ENCODE measurements around the gene FKBP1A.
"Not testable (repeated sequence)": the region's sequence is repeated elsewhere in the genome, so short reads cannot be mapped to it uniquely, and the experiment has no call there.

FKBP1A gene

DNA sequence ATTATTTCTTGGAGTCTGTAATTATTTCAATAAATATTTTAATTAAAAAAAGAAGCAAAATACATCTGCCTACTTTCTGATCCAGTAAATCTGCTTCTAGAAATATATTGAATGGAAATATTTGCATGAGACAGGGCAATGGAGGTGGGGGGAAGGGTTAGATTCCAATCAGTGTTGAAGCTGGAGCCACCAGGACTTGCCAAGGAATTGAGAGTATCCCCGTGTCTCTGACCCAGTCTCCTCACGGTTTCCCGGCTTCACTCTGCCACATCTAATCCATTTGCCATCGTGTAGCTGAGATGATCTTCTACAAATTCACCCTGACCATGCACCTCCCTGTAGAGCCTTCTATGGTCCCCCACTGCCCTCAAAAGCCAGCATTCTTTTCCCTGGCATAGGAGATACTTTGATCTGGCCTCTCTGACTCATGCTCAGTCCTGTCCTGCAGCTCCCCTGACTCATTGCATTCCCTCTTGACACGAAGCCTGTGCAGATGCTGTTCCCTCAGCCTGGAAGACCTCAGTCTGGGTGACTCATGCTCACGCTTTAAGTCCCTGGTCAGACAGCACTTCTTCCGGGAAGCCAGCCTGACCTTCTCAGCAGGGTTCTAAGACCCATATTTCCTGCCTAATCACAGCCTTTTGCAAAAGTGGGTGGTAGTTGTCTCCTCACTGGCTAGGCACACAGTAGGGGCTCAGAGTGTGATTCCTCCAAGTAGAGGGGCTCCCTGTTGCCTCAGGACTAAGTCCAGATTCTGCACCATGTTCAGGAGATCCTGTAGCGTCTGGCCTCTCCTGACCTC is 23.0 kb upstream of the FKBP1A start:
- no peak for DNase-seq

DNA sequence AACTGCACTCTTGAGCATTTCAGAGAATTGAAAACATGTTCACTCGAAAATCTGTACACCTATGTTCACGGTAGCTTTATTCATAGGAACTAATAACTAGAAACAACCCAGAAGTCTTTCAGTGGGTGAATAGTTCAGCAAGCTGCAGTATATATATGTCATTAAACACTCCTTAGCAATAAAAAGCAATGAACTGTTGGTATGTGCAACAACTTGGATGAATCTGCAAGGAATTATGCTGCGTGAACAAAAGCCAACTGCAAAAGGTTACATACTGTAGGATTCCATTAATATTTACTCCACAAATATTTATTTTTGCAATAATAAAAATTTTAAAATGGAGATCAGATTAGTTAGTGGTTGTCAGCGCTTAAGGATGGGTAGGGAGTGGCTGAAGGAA is 22.1 kb upstream of the FKBP1A start:
- DNase-seq: no peak

DNA sequence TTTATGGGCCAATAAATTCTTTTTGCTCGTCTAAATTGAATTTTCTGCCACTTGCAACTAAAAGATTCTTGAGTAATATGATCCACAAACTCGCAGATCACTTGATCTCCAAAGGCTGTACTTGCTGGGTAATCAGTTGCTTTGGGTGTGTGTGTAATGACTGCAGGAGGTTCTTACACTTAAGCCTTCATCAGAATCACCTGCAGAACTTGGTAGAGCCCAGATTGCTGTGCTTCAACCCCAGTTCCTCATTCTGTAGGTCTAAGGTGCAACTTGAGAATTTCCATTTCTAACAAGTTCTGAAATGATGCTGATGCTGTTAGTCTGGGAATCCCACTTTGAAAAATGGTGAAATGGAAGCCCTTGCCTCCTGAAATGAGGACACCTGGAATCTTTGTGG is 12.9 kb upstream of the FKBP1A start:
- DNase-seq: no peak

GRCh38 chr20:1403624-1404023 is 10.8 kb upstream of the FKBP1A start:
- DNase-seq: no peak

DNA sequence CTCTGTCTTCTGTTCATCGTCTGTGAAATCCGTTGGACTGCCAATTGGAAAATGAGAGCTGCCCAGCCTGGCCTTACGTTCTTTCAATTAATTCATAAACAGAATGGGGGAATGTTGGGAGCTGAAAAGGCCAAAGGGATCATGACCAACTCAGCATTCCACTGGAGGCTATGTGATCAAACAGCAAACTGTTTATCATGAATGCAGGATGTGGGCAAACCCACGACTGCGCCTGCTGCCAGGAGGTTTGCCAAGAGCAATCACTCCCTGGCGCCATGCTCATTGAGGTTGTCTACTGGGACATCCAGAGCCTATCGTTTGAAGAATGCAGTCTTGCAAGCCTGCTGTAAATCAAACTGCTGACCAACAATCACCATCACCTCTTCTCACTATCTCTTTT is 9.3 kb upstream of the FKBP1A start:
- no peak for DNase-seq

DNA sequence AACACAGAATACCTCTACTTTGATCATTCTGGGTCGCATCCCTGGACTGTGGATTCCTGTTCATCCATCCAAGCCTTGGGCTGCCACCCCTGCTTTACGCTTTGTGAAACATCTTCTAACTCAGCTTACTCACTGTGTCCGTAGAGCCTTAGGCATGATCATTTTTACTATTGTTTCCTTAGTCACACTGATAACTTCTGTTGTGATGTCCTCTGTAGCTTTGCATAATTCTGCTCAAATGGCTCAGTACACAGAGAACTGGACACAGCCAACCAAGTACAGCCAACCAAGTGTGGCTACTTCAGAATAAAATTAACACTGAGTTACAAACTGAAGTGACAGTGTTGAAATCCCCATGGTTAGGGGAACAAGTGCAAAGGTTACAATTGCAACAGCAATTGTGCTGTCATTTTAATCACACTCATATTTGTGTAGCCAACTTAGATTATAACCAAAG is 8.6 kb upstream of the FKBP1A start:
- no peak for DNase-seq

DNA sequence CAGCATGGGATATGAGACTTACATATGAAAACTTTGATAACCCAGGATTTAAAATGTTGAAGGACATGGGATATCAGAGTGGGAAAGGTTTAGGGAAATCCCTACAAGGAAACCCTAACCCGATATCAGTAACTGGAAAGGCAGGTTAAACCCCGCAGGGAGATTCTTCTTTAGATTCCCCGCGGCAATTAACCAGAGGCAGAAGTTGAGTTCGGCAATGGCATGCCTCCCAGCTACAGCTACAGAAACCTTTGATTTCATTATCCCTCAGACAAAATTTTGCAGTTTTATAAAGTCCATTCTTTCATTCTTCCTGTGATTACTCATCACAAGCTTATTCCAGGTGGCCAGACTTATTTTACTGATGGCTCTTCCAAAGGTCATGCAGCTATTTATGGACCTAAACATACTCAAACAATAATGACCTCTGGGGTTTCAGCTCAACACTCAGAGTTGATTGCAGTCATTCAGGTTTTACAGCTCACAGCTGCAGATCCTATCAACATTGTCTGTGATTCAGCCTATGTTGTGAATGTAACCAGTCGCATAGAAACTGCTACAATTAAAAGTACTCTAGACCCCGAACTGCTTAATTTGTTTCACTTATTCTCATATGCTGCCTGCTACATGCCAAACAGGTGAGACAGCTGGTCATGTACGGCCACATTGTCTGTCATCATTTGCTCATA is 7.0 kb upstream of the FKBP1A start:
- DNase-seq: peak; percentile 97

DNA sequence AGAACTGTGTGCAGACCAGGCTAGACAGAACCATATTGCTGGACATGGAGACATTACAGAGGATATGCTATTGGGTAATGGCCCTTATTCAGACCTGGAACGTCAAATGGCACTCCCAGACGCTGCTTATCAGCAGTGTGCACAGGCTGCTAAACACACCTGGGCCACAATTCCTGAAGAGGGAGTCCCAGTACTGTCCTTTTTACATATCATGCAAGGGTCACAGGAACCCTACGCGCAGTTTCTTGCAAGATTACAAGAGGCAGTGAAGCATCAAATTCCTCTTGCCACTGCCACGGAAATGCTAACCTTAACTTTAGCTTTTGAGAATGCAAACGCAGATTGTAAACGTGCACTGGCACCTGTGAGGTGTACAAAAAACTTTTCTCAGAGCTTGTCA is 5.3 kb upstream of the FKBP1A start:
- not testable (repeated sequence) for DNase-seq

DNA sequence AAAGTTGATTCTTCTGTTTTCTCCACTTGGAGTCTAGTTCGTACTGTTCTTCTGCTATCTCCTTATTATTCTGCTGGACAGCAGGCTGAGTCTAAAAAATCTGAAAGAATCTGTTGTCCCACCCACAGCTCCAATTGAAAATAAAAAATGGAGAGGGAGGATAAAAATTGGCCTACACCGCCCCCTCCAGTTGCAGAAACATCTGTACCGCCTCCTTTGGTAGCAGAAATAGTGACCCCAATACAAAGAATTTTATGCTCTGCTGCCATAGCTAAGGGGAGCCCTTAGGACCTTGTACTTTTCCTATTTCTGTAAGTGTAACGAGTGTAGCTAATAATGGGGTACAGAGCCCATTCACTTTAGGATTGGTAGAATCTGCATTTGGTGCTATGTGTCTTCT is 4.9 kb upstream of the FKBP1A start:
- no peak for DNase-seq

DNA sequence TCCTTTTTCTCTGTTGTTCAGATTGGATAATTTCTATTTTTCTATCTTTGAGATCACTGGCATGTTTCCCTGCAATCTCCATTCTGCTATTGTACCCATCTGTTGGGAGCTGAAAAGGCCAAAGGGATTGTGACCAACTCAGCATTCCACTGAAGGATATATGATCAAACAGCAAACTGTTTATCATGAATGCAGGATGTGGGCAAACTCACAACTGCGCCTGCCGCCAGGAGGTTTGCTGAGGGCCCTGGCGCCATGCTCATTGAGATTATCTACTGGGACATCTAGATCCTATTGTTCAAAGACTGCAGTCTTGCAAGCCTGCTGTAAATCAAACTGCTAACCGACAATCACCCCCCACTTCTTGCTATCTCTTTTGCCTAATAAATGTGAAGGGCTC is 3.8 kb upstream of the FKBP1A start:
- DNase-seq: no peak

DNA sequence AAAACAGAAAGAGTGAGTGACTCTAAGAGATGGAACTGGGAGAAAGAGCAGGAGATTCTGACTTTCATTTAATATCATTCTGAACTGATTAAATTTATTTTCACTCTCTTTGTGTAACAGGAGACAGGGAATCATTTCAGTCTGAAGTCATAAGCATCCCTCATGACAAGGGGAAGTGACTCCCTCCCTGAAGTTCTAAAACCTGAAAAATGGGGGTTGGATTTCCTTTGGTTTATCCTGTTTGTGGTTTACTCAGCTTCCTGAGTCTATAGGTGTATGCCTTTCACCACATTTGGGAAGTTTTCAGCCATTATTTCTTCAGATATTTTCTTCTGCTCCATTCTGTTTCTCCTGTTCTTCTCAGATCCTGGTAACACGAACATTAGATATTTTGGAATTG is 3.4 kb upstream of the FKBP1A start:
- no peak for DNase-seq

DNA sequence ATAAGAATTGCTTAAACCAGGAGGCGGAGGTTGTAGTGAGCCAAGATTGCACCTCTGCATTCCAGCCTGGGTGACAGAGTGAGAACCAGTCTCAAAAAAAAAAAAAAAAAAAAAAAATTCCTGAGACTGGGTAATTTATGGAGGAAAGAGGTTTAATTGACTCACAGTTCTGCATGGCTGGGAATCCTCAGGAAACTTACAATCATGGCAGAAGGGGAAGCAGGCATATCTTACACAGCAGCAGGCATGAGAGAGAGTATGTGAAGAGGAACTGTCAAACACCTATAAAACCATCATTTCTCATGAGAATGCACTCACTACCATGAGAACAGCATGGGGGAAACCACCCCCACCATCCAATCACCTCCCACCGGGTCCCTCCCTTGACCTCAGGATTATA is 1.8 kb upstream of the FKBP1A start:
- DNase-seq: no peak

GRCh38 chr20:1393507-1393882 is 641 bp upstream of the FKBP1A start:
- DNase-seq: no peak

GRCh38 chr20:1392443-1392692 is 486 bp downstream of the FKBP1A start:
- no peak for DNase-seq

DNA sequence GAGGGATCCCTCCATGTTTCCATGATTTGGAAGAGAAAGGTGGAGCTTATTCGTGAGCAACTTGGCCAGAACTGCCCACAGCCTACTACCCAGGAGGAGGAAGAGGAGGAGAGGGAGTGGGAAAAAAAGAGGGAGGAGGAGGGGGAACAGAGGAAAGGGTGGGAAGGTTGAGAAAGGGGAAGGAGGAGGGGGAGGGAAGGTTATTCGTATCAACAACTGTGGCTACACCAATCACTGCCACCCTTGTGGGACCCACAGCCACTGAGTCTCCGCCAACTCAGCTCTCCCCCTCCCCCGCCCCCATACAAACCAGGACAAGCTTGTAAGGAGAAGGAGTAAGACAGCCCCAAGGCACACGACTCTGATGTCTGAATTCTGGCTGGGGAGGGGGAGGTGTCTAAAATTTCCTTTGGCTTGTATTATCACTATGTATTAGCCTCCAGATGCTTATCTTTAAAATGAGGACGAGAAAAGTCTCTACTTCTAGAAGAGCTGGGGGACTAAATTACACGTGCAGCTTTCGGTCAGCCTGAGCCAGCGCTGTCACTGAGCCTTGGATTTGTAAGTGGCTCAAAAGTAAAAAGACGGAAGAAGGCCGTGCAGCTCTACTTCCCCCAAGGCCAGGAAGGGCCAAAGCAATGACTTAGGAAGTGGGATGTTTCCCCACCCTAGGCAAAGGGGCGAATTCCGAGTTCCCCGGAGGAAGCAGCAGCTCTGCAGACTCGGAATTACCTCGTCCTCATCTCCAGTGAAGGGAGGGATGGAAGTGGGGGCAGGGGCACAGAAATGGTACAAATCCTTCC is 1.0 kb downstream of the FKBP1A start:
- no peak for DNase-seq

DNA sequence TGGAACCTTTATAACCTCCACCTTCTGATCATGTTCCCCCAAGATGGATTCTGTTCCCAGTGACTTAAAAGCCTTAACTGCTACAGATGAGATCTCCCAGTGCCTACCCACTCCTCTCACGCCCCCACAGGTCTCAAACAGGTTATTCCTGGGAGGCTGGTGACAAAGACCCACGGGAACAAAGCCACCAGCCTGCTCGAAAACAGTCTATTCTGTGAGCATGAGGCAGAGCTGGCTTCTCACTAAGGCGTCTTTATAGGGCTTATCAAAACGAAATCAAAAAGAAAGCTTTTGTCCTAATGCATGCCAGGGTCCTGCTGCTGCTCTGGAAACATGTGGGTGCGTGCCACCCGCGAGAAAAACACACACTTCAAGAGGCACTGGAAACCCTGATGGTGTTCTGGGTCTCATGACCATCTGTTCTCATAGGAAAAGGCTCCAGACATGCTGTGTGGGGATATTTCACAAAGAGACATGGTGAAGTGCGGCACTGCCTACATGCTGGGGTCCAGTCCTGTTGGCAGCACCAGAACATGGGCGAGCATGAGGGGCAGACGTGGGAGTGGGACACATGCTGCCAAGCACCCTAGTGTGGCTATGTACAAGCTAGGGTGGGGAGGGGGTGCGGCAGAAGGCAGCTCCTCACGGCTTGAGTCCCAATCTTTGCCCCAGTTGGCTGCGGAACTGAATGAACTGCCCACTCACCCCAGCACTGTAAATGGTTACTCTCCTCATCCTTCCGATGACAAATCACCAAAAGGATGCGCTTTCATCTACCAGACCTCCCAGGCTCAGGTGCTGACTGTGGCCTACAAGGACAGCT is 2.1 kb downstream of the FKBP1A start:
- no peak for DNase-seq

GRCh38 chr20:1389703-1390580 is 2.9 kb downstream of the FKBP1A start:
- no peak for DNase-seq

DNA sequence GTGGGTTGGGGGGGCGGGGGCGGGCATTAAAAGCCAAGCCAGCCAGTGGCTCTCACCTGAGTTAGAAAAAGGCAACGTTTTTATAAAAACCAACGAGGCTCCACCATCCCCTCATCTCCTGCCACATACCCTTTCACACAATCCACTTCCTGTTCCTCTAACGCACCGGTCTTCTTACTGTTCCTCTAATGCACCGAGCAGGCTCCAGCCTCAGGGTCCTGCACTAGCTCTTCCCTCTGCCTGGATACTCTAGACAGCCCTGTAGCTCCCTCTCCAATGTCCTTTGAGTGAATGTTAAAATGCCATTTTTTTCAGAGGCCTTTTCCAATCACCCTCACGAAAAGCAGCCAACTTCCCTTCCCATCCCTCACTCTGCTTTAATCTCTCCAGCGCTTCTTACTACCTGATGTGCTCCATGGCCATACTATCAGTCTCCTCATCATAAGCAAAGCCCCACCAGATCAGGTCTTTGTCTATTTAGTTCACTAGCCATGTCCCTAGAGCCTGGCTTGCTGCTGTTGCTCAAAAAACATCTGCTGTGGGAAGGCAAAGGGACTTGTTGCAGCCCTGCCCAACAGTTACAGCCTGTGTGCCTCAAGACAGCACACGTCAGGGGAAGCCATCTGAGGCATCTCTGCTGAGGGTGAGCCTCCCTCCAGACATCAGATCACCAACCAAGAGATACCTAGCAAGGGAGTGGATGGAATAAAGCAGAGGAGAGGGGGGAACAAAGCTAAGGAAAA is 3.9 kb downstream of the FKBP1A start:
- no peak for DNase-seq

DNA sequence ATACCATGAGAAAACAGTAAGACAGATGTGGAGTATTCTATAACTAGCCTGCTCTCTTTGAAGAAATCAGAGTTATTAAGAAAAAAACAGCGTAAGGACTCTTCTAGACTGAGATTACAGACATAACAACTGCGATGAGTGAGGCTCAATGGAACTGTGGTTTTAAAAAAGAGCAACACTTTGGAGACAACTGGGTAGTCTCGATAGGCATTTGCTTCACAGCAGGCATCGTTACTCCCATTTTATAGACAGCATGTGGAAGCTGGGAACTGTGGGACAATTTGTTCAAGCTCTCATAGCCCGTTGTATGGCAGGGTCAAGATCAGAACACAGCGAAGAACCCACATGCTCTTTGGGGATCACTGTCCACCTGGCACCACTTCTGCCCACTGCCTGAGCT is 4.6 kb downstream of the FKBP1A start:
- no peak for DNase-seq

DNA sequence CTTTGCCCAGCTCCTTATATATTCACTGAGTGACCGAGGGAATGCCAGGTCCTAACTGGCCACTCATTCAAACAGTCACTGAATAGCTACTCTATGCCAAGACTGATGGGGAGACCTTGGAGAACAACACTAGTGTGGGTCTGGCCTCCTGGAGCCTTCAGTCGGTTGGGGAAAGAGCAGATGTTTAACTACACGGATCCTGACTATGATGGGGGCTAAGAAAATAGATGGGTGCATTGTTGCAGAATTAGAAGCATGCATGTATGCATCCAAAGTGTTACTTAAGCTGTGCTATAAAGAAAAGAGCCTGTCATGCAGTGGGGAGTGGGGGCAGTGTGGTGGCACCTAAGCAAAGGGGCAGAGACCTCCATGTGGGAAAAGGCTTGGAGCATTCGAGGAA is 6.5 kb downstream of the FKBP1A start:
- DNase-seq: no peak

DNA sequence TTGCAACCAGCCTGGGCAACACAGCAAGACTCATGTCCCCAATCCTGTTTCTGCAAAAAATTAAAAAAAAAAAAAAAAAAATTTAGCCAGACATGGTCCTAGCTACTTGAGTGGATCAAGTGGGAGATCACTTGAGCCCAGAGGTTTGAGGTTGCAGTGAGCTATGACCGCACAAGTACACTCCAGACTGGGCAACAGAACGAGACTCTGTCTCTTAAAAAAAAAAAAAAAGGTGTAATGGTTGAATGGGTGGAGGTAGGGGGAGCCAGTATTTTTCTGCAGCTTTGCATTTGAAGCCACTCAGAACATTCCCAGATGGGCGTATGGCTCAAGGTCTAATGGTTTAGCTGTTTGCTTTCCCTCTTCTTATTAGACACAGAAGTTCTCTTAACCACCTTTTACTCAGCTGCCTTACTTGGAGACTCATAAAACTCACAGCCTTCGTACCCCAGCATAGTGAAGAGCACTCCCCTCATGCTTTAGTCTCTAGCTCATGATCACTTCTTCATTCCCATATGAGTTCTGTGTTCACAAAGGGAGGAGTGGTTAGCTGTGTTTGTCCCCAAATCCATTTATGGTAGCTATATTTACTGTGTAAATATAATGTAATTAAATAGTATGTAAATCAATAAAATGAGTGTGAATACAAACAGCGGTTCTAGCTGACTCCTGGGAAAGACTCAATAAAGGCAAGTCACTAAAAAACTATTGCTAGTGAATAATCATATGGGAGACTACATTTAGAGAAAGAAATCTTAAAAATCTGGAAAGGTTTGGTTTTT is 9.0 kb downstream of the FKBP1A start:
- peak; percentile 97 for DNase-seq
